WI38 (cell line): Measurements from ENCODE around the gene TANC2.
"Not testable (repeated sequence)": the region's sequence is repeated elsewhere in the genome, so short reads cannot be mapped to it uniquely, and the experiment has no call there.

Source experiments
- H3K4me3 ChIP-seq: 2 replicates; pipeline ENCODE4 v1.5.1; 2011; ENCODE audit warnings: low read depth, mild to moderate bottlenecking, control low read depth, low read length
- TF ChIP-seq, protein P1 (sequence below): IDR thresholded peaks from 2 replicates; pipeline ENCODE4 v1.5.1; 2012; ENCODE audit warnings: low read depth, mild to moderate bottlenecking, control low read depth, low read length

TANC2 gene

DNA sequence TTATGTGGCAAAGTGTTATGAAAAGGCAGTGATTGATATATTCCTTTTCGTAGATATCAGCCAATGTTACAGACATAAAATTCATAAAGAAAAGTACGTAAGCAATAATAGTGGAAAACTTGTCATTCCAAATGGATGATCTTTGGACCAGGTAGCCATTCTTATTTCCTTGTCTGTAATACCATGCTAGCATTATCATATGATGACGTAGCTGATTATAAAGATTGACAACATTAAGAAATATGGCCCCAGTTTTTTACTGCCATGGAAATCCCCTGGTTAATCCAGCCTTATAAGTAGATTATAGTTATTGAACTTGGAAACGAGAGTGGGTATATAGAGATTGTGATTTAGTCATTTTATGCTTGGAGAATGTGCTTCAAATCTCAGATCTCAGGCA, 8.8 kb downstream of the TANC2 start:
- no peak overlapping the region for H3K4me3 ChIP-seq
- TF ChIP-seq, protein P1, sequence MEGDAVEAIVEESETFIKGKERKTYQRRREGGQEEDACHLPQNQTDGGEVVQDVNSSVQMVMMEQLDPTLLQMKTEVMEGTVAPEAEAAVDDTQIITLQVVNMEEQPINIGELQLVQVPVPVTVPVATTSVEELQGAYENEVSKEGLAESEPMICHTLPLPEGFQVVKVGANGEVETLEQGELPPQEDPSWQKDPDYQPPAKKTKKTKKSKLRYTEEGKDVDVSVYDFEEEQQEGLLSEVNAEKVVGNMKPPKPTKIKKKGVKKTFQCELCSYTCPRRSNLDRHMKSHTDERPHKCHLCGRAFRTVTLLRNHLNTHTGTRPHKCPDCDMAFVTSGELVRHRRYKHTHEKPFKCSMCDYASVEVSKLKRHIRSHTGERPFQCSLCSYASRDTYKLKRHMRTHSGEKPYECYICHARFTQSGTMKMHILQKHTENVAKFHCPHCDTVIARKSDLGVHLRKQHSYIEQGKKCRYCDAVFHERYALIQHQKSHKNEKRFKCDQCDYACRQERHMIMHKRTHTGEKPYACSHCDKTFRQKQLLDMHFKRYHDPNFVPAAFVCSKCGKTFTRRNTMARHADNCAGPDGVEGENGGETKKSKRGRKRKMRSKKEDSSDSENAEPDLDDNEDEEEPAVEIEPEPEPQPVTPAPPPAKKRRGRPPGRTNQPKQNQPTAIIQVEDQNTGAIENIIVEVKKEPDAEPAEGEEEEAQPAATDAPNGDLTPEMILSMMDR = no peak

DNA sequence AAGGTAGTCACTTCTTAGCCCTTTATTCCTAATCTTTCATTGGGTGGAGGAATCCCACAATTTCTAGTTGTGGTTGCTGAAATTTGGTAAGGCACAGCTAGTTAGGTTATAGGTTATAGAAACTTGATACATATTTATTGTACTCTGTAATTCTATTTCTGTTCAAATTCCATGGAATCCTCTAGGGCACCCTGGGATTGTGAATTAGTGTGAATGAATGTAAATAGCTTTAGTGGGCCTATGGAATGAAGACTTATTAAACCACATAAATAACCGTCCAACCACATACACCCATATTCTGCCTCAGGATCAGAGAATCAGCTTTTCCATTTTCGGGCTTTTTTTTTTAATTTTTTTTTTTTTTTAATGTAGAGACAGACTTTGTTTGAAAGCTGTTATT, 9.2 kb downstream of the TANC2 start:
- TF ChIP-seq, protein P1 = no peak
- H3K4me3 ChIP-seq = no peak overlapping the region

DNA sequence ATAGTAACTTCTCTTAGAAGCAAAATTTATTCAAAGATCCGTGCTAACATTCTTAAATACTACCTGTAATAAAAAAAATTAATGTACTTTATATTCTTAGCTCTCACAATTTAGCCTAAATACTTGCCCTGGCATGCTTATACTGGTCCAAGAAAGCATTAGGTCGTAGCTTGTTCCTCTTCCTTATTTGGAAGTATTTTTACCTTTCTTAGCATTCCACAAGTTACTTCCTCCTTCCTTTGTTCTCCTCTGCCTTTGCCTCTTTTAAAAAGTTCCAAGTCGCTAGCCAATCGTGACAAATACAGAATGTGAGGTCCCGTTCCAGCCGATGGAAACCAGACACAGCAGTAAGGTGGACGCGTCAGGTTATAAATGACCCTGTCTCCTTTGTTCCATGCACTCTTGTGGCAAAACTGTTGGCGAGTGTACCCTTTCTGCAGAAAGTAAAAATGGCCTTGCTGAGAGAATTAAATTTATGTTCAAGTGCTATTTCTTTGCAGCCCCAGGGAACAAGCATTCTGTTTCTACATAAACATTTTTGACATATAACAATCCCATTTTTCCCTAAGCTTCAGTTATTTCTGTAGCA, 10.7 kb downstream of the TANC2 start:
- not testable (repeated sequence) for H3K4me3 ChIP-seq

DNA sequence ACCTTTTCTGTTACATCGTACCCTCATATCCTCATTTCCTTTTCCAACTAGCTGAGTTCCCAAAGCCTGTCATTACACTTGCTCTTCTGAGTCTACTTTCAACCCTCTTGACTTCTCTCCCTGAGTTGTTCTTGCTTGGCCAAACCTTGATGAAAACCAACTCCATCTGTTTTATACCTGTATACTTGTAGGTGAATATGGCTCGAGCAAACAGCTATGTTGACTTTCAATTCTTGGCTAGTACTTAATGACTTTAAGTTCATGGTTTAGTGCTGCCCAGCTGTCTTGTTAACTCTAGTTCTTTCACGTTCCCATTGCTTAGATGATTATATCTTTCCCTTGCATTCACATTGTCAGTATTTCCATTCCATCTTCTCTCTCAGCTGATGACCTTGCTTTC, 14.8 kb downstream of the TANC2 start:
- no peak overlapping the region for H3K4me3 ChIP-seq
- TF ChIP-seq, protein P1 = no peak

DNA sequence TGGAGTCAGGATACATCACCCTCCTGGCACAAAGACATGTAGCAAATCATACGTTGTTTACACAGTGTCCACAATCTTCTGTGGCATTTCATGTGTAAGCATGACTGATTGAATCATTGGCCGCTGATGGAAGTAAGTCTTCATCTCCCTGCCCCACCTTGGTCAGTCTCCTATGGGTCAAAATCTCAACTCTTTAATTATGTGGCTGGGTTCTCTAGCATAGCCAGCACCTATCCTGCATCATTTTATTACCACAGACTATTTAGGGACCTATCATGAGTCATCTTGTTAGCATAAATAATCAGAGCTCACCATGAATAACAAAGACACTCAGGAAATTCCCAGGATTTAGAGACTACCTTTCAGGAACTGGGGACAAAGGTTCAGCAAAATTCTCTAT, 15.9 kb downstream of the TANC2 start:
- TF ChIP-seq, protein P1 = no peak
- no peak overlapping the region for H3K4me3 ChIP-seq

DNA sequence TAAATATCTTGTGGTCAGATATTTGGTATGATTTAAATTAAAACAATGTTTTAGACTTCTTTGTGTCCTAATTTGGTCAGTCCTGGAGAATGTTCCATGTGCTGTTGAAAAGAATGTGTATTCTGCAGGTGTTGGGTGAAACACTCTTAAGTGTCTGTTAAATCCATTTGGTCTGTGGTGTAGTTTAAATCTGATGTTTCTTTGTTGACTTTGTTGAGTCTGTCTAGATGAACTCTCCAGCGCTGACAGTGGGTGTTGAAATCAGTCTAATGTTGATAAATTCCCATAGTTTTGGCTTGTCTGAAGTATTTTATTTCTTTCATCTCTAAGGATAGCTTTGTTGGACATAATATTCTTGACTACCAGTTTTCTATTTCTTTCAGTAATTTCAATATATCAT, 18.8 kb downstream of the TANC2 start:
- no peak overlapping the region for H3K4me3 ChIP-seq
- TF ChIP-seq, protein P1 = no peak

DNA sequence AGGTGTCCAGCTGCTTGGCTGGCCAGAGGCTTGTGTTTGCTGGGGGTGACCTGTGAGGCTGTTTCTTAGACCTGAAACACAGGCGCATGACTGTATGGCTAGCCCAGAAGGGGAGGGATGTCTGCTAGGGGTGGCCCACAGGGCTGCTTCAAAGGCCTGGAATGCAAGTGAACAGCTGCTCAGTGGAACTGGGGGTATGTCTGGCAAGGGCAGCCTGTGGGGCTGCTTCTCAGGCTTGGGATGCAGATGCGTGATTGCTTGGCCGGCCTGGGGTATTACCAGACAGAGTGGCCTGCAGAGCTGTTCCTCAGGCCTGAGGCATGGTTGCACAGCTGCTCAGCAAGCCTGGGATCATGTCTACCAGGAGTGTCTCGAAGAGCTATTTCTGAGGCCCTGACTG, 20.5 kb downstream of the TANC2 start:
- TF ChIP-seq, protein P1 = no peak
- H3K4me3 ChIP-seq = no peak overlapping the region

DNA sequence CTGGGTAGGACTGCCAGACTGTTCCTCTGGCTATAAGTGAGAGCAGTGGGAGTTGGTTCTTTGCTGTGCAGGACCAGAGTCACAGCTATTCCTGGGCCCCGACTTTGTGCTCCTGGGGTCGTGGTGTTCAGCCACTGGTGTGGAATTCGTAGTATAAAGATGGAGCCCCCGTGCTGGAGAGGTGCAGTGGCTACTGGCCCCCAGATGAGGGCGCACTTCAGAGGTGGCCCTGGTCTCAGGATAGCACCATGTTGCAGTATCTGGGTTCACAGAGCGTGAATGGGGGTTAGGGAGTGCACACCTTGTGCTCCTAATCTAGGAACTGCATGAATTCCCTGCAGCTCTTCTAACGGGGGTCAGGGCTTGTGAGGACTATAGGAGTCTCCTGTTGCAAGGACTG, 21.1 kb downstream of the TANC2 start:
- H3K4me3 ChIP-seq = no peak overlapping the region
- TF ChIP-seq, protein P1 = no peak
